NOMO-1 treated with DMSO at 0.1 percent for 48 hours (cell line): ENCODE measurements around the gene GAB2.

Experiments
- DNase-seq: peaks from one replicate; lab custom pipeline; 2025; ENCODE audit not compliant: unreplicated experiment; lab: John Stamatoyannopoulos, UW

The GAB2 gene

DNA sequence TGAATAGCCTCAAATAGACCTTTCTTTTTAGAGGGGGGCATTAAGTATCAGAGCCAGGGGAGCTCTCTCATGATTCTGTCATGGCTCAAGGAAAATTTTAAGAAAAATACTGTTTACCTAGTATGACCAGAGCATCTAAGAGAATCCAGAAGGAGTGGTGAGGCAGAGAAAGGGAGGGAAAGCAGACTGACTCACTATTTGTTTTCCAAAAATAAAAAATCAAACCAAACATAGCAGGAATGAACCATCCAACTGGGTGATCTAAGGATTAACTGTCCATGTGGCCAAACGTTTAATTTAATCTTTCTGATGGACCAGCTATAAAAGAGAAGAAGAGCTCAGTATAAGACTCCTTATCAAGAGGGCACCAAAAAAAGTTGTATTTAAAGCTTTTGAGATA, 70.8 kb downstream of the GAB2 start:
- DNase-seq, result no peak

DNA sequence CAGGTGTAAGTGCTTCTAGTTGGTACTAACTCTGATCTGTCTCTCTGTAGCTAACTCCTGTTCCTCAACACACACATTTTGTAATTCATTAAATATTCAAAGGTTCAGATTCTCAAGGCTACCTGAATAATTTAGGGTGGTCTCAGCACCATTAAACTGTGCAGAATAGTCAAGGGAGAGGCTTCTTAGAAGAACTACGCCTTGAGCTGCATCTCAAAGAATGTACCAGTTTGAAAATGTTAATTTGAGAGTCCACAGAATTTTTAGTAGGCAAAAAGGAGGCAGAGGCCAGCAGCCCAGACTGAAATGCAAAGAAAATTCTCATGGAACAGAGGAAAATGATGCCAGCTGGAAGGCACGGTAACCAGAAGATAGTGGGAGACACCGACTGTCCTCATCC, 72.2 kb downstream of the GAB2 start:
- no peak for DNase-seq

DNA sequence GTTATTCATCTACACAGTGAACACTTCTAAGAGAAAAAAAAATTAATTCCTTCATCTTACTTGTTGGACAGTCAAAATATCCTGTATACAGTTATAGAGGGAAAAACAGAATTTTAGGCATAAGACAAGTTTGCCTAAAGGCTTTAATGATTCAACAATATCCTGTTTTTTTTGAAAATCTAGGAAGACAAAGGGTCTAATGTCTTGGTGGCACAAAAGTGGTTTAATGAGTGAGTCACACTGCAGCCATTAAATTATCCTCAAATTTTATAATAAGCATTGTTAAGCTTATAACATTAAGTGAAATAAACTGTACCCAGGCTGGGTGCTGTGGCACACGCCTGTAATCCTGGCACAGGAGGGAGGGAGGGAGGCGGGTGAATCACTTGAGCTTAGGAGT, 72.9 kb downstream of the GAB2 start:
- DNase-seq, result no peak

DNA sequence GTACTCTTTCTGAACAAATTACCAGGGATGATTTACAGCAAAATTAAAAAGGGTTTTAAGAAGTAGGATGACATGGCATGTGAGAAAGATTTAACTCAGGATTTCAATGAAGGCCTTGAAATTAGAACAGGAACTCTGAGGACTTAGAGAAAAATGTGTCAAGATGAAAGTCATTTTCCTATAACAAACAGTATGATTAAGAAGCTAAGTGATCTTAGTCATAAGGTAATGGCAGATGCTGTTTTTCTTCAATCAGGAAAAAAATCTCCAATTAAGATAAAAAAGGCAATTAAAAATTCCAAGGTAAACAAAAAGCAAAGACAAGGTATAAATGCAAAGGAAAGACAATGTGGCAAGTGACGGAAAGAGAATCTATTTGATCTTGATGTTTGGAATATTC, 73.5 kb downstream of the GAB2 start:
- DNase-seq, result no peak

DNA sequence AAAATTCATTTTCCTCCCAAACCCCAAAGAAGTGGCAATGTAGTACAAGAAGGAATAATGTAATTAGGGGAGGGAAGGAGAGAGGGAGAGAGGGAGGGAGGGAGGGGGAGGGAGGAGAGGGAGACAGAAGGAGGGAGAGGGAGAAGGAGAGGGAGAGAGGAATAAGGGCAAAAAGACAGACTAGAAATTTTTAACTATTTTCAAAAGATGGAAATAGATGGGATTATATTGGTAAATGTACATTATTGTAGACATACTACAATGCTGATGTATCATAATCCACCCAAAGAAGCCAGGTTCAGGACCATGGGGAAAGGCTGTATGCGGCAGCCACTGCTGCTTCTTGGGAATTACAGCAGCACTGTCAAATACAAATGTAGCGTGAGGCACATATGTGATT, 74.3 kb downstream of the GAB2 start:
- DNase-seq, result no peak

DNA sequence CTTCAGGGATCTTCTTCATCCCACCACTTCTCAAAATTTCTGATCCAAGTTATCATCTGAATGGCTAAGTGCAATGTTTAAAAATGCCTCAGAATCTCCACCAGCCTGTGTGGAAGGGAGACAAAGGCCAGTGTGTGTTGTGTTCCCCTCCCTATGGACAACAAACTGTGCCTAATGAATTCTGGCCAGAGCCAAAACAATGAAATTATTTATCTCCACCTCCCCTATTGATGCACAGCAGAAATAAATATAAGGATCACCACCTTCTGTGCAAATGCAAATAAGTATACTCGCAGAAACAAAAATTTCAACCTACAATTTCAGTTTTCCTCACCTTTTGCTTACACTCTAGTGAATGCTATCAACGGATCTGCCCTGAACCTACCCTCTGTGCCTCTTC, 75.8 kb downstream of the GAB2 start:
- no peak for DNase-seq

DNA sequence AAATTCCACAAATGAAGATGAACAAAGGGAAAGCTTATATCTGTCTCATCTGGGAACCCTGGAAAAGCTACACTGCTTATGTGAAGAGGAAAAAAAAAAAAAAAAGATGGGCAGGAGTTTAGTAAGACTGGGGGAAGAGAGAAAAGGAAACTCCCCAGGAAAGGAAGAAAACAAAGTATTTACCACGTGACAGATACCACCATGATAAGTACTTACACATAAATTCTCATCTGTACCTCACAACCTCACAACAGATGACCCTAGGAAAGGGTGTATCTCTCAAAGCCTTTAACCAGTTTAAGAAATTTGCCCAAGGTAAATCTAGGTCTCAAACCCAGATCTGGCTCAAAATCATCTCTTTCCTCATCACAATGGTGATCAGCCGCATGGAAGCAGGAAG, 77.1 kb downstream of the GAB2 start:
- DNase-seq, result no peak

DNA sequence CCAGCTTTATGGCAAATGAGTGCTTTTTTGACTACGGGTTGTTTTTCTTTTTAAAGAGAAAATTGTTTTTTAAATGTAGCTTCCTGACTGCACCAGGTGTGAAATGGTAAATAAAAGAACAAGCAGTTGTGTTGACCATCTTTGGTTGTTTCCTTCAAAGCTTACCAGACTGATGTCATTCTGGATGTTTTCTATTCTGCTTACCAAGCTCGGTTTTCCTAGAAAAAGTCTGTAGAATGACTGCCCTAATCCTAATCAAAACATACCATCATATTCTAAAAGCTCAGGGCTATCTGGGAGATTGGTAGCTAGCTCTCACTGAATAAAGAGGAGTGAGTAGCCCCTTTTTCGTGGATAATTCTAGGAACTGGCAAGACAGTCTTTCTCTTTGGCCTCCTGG, 77.7 kb downstream of the GAB2 start:
- DNase-seq, result no peak

DNA sequence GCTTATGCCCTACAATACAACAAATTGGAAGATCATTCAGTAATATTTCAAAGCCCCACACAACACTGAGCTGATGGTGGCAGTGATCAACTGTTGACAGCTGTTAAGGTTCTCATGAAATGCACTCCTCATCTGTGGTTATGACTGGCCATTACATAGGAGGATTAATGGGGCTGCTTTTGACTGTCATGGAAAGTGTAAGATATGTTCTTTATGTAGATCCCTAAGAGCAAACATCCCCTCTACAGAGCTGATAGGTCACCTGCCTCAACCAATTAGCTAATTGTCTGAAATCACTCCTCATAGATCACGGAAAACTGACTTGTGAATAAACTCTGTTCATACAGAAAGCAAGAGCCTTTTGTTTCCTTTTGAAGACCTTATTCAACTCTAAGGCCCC, 78.1 kb downstream of the GAB2 start:
- no peak for DNase-seq

DNA sequence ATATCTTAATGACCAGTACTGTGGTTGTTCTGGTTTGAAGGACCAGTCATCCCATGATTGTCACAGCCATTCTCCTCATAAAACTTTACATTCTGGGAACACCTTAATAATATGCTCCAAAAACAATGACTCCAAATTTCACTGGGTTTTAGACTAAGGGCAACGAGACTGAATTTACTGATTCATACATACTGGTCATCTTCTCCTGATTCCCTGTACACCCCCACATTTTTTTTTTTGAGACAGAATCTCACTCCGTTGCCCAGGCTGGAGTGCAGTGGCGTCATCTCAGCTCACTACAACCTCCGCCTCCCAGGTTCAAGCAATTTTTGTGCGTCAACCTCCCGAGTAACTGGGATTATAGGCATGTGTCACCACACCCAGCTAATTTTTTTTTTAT, 78.9 kb downstream of the GAB2 start:
- no peak for DNase-seq

DNA sequence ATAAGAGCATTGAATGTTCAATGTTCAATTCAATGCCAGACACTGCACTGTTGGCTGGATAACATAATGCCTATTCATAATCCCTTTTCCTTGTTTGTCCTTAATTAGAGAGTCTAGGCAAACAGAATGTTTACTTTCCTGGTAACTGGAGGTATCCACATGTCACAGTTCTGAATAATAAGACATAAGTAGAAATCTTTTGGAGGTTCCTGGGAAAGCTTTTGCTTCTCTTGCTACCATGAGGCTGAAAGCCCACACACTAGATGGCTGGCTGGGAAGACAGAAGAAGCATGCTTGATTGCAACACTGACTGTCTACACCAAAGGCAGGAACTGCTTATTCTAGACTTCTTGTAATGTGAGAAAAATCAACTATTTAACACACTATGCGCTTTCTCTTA, 79.5 kb downstream of the GAB2 start:
- DNase-seq, result no peak

DNA sequence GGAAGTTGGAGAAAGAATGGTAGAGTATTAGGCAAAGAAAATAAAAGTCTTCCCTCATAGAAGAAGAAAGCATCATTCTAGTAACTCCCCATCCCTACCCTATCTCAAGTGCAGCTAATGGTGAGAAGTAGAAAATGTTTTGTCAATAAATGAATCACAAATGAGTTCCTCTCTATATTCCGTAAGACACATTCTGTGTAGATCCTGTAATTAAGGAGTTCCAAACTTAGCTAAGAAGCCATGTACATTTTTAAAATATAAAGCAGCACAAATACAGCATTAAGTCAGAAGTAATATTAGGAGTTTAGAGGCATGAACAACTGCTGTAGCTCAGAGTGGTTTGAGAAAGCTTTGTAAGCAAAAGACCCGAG, 80.1 kb downstream of the GAB2 start:
- no peak for DNase-seq

DNA sequence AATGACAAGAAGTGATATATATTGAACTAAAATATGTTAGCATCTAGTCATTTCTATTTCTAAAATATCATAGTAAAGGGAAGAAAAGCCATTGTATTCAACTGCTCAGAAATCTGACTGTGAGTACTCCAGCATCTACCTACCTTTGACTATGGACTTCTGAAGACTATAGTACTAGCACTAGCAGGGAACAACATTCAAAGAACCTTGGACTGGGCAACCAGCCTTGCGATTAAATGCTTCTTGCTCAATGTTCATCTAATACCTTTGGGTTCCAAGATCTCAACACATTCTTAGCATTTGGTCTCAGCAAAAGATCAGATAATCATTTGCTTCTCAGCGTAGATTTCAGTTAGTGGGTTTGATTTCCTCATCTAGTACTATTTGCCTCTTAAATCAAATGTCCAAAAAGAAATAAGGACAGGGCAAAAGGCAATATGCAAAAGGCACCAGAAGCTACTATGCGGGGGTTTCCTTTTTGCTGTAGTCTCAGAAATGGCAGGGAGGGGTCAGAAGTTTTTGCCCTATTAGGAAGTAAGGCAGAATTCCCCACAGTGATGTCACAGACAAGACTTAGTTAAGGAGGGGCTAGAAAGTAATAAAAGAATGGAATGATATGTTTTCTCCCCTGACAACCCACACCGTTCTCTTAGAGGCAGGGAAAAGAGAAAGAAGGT, 80.6 kb downstream of the GAB2 start:
- no peak for DNase-seq

DNA sequence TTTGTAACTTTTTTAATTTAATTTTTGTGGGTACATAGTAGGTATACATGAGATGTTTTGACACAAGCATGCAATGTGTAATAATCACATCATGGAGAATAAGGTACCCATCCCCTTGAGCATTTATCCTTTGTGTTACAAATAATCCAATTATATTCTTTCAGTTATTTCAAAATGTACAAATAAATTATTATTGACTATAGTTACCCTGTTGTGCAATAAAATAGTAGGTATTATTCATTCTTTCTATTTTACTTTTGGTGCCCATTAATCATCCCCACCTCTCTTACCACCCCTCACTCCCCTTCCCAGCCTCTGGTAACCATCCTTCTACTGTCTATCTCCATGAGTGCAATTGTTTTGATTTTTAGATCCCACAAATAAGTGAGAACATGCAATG, 83.5 kb downstream of the GAB2 start:
- no peak for DNase-seq

DNA sequence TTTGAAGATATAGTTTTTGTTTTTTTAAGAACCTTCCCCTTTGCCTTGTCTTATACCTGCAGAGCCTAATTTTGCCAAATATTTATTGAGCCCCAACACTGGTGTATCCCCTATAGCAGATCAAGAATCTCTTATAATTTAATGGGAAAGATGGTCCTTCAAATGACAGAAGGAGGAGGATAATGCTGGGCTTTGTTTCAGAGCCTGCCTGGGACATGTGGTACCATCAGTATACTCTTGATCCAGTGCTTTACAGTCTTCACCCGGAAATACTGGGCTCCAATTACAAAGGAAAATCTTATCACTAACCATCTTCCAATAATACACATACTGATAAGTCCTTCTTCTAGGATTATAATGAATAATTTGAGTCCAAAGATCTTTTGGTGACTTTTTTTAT, 84.7 kb downstream of the GAB2 start:
- DNase-seq, result no peak

DNA sequence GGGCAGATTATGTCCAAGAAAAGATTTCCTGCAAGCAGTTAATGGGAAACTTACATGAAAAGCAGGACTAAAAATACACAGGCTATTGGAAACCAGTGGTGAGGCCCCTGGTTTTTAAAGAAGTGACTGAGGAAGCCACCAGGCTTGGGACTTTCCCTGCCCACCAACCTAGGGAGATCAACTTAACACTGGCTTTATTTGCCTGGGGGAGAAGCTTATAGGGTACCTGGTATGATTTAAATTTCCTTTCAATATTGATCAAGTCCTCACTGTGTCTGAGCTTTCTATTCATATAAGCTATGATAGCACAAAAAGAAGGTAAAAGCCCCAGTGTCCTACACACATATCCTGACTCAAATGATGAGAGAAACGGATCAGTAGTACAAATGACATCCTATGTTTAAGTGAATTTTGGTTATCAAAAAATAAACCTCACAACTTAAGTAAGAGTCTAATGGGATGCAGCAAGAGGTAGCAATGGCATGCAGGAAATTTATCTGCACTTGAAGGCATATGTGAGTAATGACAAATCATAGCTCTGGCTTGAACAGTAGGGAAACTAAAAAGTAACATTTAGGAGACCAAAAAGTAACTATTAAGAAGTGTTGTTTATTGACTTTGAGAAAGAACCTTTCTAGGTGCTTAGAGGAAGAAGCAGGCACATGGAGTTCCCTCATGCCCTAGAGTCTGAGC, 85.3 kb downstream of the GAB2 start:
- no peak for DNase-seq

DNA sequence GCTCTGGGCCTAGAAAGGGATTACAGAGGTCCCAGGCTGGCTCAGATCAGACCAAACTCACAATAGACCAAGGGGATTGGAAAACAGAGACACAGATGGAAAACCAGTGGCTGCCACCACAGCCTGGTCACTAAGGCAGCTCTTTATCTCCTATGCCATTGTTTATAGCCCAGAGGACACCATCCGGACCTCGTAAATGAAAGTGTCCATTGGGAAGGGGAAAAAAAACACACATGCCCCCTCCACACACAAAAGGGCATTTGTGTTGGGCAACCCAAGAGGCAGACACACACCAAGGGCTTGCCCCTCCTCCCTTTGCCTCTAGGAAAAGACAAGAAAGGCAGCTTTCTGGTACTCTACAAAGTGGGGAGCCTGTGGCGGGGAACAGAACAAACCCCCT, 85.9 kb downstream of the GAB2 start:
- DNase-seq, result no peak

DNA sequence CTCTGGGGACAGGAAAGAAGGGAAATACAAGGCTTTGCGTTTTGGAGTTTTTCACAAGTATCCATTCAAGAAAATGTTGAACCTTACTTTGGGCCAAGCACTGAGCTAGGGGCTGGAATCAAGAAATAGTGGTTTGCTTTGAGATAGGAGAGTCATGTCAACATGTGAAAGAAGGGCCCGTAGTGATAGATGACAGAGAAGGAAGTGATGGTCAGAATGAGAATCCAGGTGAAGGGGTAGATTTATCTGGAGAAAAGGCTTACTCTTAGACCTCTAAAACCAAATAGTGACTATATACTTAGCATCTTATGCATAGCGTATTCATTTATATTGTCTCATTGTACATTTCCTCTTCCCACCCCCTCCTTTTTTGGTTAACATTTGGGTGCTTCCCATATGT, 87.3 kb downstream of the GAB2 start:
- DNase-seq, result no peak

DNA sequence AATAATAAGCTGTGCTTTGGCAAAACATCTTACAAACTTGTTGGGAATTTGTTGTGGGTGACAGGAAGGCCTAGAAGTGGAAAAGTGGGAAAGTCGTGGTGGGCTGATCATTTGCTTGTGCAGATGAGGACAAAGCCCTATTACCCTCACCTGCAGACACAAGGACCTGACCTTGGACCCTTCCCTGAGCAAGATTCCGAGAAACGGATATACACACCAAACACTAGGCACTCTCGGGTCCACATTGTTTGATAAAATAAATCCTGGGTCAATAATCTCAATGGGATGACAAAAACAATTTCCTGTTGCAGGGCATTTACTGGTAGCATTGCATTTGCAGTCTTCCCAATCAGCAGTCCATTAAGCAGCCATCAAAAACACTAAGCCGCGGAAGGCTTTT, 89.7 kb downstream of the GAB2 start:
- DNase-seq, result no peak

DNA sequence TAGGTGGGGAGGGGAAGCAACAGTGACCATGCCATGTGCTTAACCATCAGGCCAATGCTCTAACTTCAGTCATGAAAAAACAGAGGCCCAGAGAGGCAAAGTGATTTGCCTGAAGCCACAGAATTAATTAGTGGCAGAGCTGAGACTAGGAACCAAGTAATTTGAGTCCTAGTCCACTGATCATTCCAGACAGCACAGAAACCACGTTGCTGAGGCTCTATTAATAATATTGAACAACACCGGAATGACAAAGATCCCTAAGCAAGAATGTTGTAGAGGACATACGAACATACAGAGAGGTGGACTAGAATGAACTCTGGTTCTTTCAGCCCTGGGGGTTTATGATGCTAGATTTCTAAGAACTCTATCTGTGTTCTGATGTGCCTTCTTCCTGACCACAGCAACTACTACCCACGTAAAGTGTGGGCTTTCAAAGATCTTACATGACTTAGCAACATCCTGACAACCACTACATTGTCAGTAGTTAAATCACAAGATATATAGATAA, 92.3 kb downstream of the GAB2 start:
- no peak for DNase-seq

DNA sequence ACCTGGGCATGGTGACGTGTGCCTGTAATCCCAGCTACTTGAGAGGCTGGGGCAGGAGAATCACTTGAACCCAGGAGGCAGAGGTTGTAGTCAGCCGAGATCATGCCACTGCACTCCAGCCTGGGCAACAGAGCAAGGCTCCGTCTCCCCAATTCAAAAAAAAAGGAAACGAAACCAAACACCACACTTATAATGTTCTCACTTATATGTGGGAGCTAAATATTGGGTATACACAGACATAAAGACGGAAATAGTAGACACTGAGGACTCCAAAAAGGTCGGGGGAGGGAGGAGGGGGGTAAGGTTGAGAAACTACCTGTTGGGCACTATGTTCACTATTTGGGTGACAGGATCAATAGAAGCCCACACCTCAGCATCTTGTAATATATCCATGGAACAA, 94.3 kb downstream of the GAB2 start:
- no peak for DNase-seq

DNA sequence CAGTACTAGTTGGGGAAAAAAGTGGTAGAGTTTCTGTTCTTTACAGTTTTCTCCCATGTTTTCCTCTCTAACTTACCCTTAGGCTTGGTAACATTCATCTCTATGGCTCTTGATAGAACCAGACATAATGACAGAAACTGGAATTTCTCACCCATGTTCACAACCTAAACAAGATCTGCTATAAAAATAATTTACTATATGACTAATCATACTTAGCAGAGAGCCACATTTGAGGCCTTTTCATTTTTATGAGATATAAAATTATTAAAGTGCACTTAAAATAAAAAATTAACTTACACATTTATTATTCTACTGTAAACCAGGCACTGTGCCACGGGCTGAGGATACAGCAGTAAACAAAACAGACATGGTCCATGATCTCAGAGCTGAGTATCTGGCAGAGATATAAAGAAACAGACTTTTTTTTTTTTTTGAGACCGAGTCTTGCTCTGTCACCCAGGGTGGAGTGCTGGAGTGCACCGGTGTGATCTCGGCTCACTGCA, 98.1 kb downstream of the GAB2 start:
- no peak for DNase-seq
